Neural cell (in vitro differentiated cells): Measurements from ENCODE around the gene CCR5.

Experiments used
- MXI1 ChIP-seq: fragments of 450-650 bp; conservative IDR thresholded peaks from 2 replicates; pipeline ENCODE4 v1.6.1; 2014; ENCODE audit warnings: antibody characterized with exemption, mild to moderate bottlenecking; ENCODE audit not compliant: poor library complexity, severe bottlenecking
- POLR2AphosphoS5 ChIP-seq: IDR thresholded peaks from 2 replicates; pipeline ENCODE4 v1.6.1; 2012

DNA sequence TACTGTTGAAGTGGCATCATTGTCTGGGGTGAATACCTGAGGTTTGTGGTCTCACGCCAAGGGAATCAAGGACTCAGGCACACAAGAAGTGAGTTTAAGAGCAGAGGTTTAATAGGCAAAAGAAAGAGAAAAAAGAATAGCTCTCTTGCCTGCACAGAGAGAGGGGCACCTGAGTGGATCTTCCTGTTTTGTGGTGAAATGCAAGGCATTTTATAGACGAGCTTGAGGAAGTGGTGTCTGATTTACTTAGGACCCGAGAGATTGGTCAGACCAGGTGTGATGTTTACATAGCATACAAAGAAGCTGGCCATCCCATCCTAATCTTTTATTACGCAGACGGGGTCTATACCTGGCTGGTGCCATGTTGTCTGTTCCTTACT is 13.2 kb downstream of the CCR5 start:
- TF ChIP-seq POLR2AphosphoS5 (no peak), MXI1 (no peak)
